B cell (primary cell): ENCODE measurements around the gene LAMP5. TPM values are rescaled to one million over a fixed set of nuclear protein-coding genes. Genes with fewer than 3 reads are reported as not detected.

ENCODE experiments used
- ATAC-seq: fragments of 200-7000 bp; cut with Tn5 transposase; one replicate; pipeline ENCODE4 v1.10.0; 2021; ENCODE audit warnings: low read depth, mild to moderate bottlenecking, moderate number of reproducible peaks, moderate library complexity
- CTCF ChIA-PET: fragments of 350-600 bp; sonication (Branson Sonifier 250); formaldehyde crosslinking; loops from one replicate; lab custom pipeline; 2021; ENCODE audit warnings: antibody characterized with exemption, inconsistent platforms; lab: Charles Lee
- POLR2A ChIA-PET: fragments of 350-600 bp; sonication (Branson Sonifier 250); formaldehyde crosslinking; loops from one replicate; lab custom pipeline; 2021; ENCODE audit warnings: antibody characterized with exemption; lab: Charles Lee
- DNase-seq: peaks from one replicate; pipeline ENCODE4 v3.0.0; 2013
- H2AFZ ChIP-seq: 2 replicates; pipeline ENCODE4 v1.6.1; 2012; ENCODE audit warnings: mild to moderate bottlenecking, low read depth, low read length; ENCODE audit not compliant: insufficient read depth, poor library complexity, severe bottlenecking
- H3K27ac ChIP-seq, 2 donors: 1 replicate in 1 of 2; 2 replicates in 1 of 2; pipeline ENCODE4 v1.5.1; 2012 to 2013; ENCODE audit warnings: low read length in 2 of 2, mild to moderate bottlenecking in 2 of 2, moderate library complexity in 1 of 2
- H3K27me3 ChIP-seq, 4 experiments: fragments of 200-600 bp in 1 of 4; sonication (generic) in 1 of 4; replicated peaks in 1 of 4; 1 replicate in 2 of 4; 2 replicates in 2 of 4; pipeline versions ENCODE4 v1.6.1 to v1.7.0; 2013 to 2016; ENCODE audit warnings: low read length in 3 of 4, mild to moderate bottlenecking in 2 of 4, mixed read lengths in 1 of 4, moderate library complexity in 1 of 4; ENCODE audit not compliant: insufficient read depth in 4 of 4, control insufficient read depth in 3 of 4; ENCODE audit errors: control extremely low read depth in 1 of 4
- H3K36me3 ChIP-seq, 2 experiments: replicated peaks in 1 of 2; 1 replicate in 1 of 2; 2 replicates in 1 of 2; pipeline versions ENCODE4 v1.6.1 to v1.7.1; 2013; ENCODE audit warnings: low read length in 1 of 2; ENCODE audit not compliant: insufficient read depth in 2 of 2, control insufficient read depth in 1 of 2; ENCODE audit errors: control extremely low read depth in 1 of 2, extremely low read depth in 1 of 2
- H3K4me1 ChIP-seq, 2 donors: fragments of 200-600 bp in 1 of 2; sonication (generic) in 1 of 2; 1 replicate in 1 of 2; 2 replicates in 1 of 2; pipeline versions ENCODE4 v1.5.1 to v1.6.1; 2013 to 2017; ENCODE audit warnings: low read length in 2 of 2; ENCODE audit not compliant: control insufficient read depth in 2 of 2, insufficient read depth in 2 of 2
- H3K4me2 ChIP-seq: replicated peaks from 2 replicates; pipeline ENCODE3; 2012; ENCODE audit warnings: mild to moderate bottlenecking, low read depth, low read length; ENCODE audit not compliant: poor library complexity, severe bottlenecking
- H3K4me3 ChIP-seq, 5 experiments: fragments of 200-600 bp in 1 of 5; sonication (generic) in 1 of 5; 1 replicate in 3 of 5; 2 replicates in 2 of 5; pipeline versions ENCODE4 v1.5.1 to v1.7.0; 2011 to 2016; ENCODE audit warnings: low read length in 4 of 5, mild to moderate bottlenecking in 4 of 5, low read depth in 2 of 5, control low read depth in 1 of 5, moderate library complexity in 1 of 5; ENCODE audit not compliant: insufficient read depth in 1 of 5; ENCODE audit errors: control extremely low read depth in 1 of 5, extremely low read depth in 1 of 5
- H3K79me2 ChIP-seq: fragments of 200-600 bp; sonication (generic); one replicate; pipeline ENCODE4 v1.6.0; 2016; ENCODE audit warnings: low read length; ENCODE audit not compliant: control insufficient read depth, insufficient read depth
- H3K9ac ChIP-seq: fragments of 200-600 bp; sonication (generic); 2 replicates; pipeline ENCODE4 v1.6.1; 2017; ENCODE audit warnings: mild to moderate bottlenecking, low read length, moderate library complexity
- H3K9me3 ChIP-seq, 3 donors: one replicate each; pipeline versions ENCODE4 v1.6.1 to v1.7.1; 2013; ENCODE audit warnings: low read length in 2 of 3; ENCODE audit not compliant: control insufficient read depth in 2 of 3, insufficient read depth in 1 of 3; ENCODE audit errors: control extremely low read depth in 1 of 3
- H4K20me1 ChIP-seq: 2 replicates; pipeline ENCODE4 v1.6.0; 2012; ENCODE audit warnings: mild to moderate bottlenecking, low read length; ENCODE audit not compliant: insufficient read depth, control insufficient read depth, poor library complexity, severe bottlenecking
- H3K27ac Mint-ChIP-seq: one replicate; pipeline ENCODE4 v1.8.0; 2021; ENCODE audit warnings: mixed read lengths
- H3K27me3 Mint-ChIP-seq: one replicate; pipeline ENCODE4 v1.8.0; 2021; ENCODE audit warnings: mixed read lengths
- H3K4me1 Mint-ChIP-seq: one replicate; pipeline ENCODE4 v1.8.0; 2021; ENCODE audit warnings: mixed read lengths
- H3K4me3 Mint-ChIP-seq: one replicate; pipeline ENCODE4 v1.8.0; 2021; ENCODE audit warnings: mixed read lengths
- H3K9me3 Mint-ChIP-seq: one replicate; pipeline ENCODE4 v1.8.0; 2022; ENCODE audit warnings: mixed read lengths; ENCODE audit not compliant: insufficient read depth
- CTCF ChIP-seq: fragments of 200-600 bp; IDR thresholded peaks from one replicate; pipeline ENCODE4 v1.8.0; 2022; ENCODE audit warnings: antibody characterized with exemption, mild to moderate bottlenecking
- EZH2 ChIP-seq: IDR thresholded peaks from 2 replicates; pipeline ENCODE4 v1.6.1; 2012; ENCODE audit warnings: borderline replicate concordance, low read depth, mild to moderate bottlenecking, moderate library complexity, low read length; ENCODE audit not compliant: insufficient read depth, poor library complexity, severe bottlenecking
- WGBS: methylation state at CpG from one replicate; pipeline ENCODE4 v1.1.5; 2013; ENCODE audit warnings: missing lambda C conversion rate; ENCODE audit not compliant: insufficient coverage; 5-methylcytosine and 5-hydroxymethylcytosine counted together
- intact Hi-C: fragments of 100-400 bp; cut with micrococcal nuclease; formaldehyde crosslinking; loops from one replicate; pipeline ENCODE4 v1.10.0; 2022
- polyA plus RNA-seq: library from polyadenylated mRNA; depleted of rRNA; stranded (reverse); fragments of >200 nt; gene quantifications from 2 replicates; pipeline ENCODE4 v1.2.3, GENCODE V29; 2012
- total RNA-seq, 2 donors: library from RNA; stranded (reverse); fragments of 120-200 nt in 1 of 2; gene quantifications; 1 replicate in 1 of 2; 2 replicates in 1 of 2; pipeline versions ENCODE4 v1.2.3 to v1.2.4, GENCODE V29; 2013 to 2022

Gene LAMP5
- total and polyA plus RNA-seq, 2 donors (not counting 1 experiment from before 2014, with no cell fraction given), result 0.17 to 1.3 TPM

- no peaks in the 10 kb centered on the region for H3K27me3 Mint-ChIP-seq
- intact Hi-C loops, result no loop called here
- ATAC-seq (no peak), DNase-seq (no peak)
- no peak overlapping the region for H2AFZ ChIP-seq
- H3K27ac Mint-ChIP-seq, result no peak overlapping the region
- WGBS, result no CpG with 5 or more reads among the region's 4 CpGs
- H3K36me3 ChIP-seq, result no peaks in the 10 kb centered on the region
- H3K9me3 ChIP-seq, result no peaks in the 10 kb centered on the region
- H3K4me2 ChIP-seq, result no peak overlapping the region
- no peaks in the 10 kb centered on the region for H3K27me3 ChIP-seq
- H3K9ac ChIP-seq, result no peak overlapping the region
- no peaks in the 10 kb centered on the region for H4K20me1 ChIP-seq
- no peaks in the 10 kb centered on the region for H3K9me3 Mint-ChIP-seq
- H3K4me1 ChIP-seq, result peaks cover 0 to under 1% of the 10 kb centered on the region in 2 donors
- H3K4me1 Mint-ChIP-seq, result no peaks in the 10 kb centered on the region
- no peak overlapping the region for H3K27ac ChIP-seq
- no peaks in the 10 kb centered on the region for H3K79me2 ChIP-seq
- no peak for TF ChIP-seq CTCF
- no peak for TF ChIP-seq EZH2
- H3K4me3 Mint-ChIP-seq, result no peak overlapping the region
- POLR2A ChIA-PET, result no interaction called here
- CTCF ChIA-PET, result no interaction called here
- no peak overlapping the region for H3K4me3 ChIP-seq
Observed at GRCh38 chr20:9476174-9476573, 38.2 kb upstream of the LAMP5 start.

- Histone ChIP-seq H3K27me3 (no peaks in the 10 kb centered on the region), H3K4me1 (peaks cover 2 to 5% of the 10 kb centered on the region in 2 donors), H4K20me1 (no peaks in the 10 kb centered on the region), H2AFZ (no peak overlapping the region), H3K9me3 (no peaks in the 10 kb centered on the region), H3K79me2 (no peaks in the 10 kb centered on the region), H3K4me3 (no peak overlapping the region), H3K36me3 (no peaks in the 10 kb centered on the region), H3K27ac (no peak overlapping the region), H3K4me2 (no peak overlapping the region), H3K9ac (no peak overlapping the region)
- DNase-seq (no peak), ATAC-seq (no peak)
- Mint-ChIP-seq H3K27me3 (no peaks in the 10 kb centered on the region), H3K27ac (no peak overlapping the region), H3K4me1 (peaks cover 2% of the 10 kb centered on the region), H3K4me3 (no peak overlapping the region), H3K9me3 (no peaks in the 10 kb centered on the region)
- CTCF ChIA-PET, result no interaction called here
- WGBS, result 93% methylated on average over 7 of the region's 7 CpGs
- POLR2A ChIA-PET, result no interaction called here
- intact Hi-C loops, result no loop called here
- TF ChIP-seq CTCF, result no peak
Observed at GRCh38 chr20:9476637-9477036, 37.8 kb upstream of the LAMP5 start.
